ENCODE results near the gene SLC39A11.

- no peak for TF ChIP-seq POLR2A (IDR thresholded peaks at IDR 0.05)
- no peak for TF ChIP-seq CTCF (IDR thresholded peaks at IDR 0.05)
Measured at GRCh38 chr17:73091770-73092522, 542 bp downstream of the SLC39A11 start.

Data from thyroid gland (tissue), 4 donors.